Nucleus accumbens (tissue), 56 donors: ENCODE results near the gene TEAD1.
"Not testable (repeated sequence)": the region's sequence is repeated elsewhere in the genome, so short reads cannot be mapped to it uniquely, and the experiment has no call there.

ENCODE experiments used
- DNase-seq, 56 donors: peaks; one replicate each; lab custom pipeline; 2025; lab: John Stamatoyannopoulos, UW

TEAD1 gene

DNA sequence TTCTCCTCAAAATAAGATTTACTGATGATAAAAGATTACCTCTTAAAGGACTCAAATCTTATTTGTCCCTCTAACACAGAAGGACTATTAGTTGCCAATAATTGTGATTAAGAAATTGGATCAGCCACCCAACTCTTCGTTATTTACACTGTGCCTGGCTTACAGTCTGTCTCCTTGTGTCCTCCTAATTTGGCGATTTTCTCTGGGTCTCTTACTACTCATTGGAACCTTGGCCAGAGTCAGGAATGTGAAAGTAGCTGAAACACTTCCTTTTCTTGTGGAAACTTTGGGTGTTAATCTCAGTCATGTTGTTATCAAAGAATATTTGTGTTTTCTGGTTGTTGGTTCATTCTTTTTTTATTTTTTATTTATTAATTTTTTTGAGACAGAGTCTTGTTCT, 83.2 kb downstream of the TEAD1 start:
- no peak for DNase-seq

- not testable (repeated sequence) for DNase-seq
Measured at GRCh38 chr11:12758117-12758516, 83.9 kb downstream of the TEAD1 start.

DNA sequence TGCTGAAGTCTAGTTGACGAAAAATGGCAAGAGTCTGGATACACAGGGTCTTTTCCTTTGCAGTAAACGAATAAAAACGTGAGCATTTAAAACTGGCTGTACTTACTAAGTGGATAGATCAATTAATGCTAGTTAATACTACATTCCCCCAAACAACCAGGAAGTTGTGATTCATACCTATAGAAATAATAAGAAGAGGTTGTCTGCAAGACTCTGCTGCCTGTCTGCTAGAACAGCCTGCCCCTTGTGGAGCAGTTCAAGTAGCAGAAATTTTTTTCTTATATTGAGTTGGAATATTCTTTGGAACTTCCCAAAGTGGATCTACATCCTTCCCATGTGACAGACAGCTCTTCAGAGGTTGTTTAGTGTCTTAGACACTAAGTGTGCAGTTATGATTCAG, 86.8 kb downstream of the TEAD1 start:
- DNase-seq, result no peak

DNA sequence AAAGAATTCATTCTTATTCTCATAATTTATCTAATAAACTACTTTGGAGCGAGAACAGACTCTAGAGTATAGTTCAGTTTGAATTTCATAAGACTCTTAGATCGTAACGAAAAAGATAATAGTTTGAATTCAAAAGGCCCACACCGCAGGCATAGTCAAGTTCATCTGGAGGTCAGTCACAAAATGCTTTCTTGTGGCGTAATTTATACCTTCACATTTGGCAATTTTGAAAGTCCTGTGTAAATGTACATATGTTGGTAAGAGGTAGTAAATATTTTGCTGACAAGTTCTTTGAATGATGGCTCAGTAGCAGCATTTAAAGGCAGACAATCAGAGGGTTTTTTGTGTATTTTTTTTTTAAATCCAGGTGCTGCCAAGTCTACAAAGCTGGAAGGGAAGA, 88.1 kb downstream of the TEAD1 start:
- no peak for DNase-seq

DNA sequence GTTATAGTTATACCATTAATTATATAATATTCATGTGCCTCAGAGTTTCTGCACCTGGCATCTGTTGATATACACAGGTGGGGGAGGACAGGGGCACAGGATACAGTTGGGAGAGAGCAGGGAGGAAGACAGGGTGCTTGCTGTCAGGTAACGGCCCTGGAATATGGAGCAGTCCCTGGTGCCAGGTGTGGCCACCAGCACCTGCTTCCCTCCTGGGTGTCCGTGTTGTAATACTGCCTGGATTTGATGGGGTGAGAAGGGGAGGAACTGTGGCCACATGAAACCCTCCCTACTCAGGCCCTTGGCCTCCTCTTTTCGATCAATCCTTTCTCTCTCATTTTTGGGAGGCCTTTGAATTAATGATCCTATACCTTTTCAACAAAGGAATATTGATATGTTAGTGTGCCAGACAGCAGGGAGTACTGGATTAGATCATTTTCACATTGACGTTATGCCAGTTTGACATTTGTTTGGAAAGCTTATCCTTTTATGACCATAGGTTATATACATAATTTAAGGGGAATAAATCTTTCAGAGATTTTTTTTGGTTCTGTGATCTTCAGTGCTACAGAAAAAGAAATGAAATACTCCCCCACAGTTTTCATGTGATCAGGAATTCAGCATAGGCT, 88.6 kb downstream of the TEAD1 start:
- DNase-seq, result no peak

DNA sequence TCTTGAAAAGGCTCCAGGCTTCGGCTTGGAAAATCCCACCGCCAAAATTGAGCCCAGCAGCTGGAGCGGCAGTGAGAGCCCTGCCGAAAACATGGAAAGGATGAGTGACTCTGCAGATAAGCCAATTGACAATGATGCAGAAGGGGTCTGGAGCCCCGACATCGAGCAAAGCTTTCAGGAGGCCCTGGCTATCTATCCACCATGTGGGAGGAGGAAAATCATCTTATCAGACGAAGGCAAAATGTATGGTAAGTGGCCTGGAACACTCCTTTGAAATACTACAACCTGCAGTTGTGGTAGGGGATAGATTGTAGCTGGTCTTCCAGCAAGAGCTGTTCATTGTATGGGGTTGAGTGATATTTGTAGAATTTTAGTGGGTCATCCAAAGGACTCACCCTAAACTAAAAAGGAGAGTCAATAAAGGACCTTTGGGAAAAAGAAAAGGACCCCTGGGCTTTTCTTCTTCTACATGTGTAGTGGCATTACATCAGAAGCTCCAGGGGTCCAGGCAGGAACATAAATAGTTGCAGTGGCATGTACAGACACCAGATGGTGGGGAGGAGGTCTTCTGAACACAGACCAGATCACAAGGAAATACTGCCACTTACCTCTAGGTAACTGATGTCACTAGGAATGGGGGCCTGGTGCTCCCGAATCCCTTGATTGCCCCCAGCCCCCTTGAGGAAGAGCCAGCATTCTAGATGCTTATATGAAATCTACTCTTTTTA, 90.1 kb downstream of the TEAD1 start:
- no peak for DNase-seq

DNA sequence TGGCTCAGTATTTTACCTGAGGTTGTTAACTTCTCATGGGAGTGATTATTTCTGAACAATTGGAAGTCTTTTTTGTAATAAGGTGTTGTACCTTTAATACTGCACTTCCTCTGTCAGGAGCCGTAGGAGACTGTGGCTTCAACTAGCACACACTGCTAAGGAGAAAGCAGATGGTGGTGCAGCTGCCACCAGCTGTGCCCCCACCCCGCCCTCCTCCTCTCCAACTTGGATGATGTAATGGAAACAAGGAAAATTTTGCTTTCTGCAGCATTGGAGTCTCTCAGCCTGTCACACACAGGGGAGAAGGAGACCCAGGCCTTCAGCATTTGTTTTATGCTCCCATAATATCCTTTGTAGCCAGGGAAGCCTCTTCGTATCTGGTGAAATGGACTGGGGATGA, 91.2 kb downstream of the TEAD1 start:
- peak in 6 of 56 donors; percentile 3 to 37 (median 16) for DNase-seq

DNA sequence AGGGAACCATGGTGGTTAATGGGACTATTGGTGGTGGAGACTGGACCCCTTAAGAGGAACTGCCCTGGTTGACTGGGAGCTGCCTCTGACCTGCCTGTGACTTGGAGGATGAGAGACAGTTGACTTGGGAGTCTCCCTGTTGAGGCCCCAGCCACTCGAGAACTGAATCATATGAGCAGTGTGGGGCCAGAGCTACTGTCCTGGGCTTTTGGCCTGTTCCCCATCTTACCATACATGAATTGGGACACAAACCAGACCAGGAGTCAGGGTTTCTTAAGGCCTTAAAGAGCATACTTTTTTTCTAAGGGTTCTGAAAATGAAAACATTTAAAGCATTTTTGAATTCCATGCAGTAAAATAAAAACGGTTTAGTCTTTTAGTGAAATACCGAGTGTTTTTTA, 92.8 kb downstream of the TEAD1 start:
- DNase-seq, result no peak

GRCh38 chr11:12767577-12767976, 93.4 kb downstream of the TEAD1 start:
- no peak for DNase-seq

- no peak for DNase-seq
Measured at GRCh38 chr11:12768726-12769673, 94.8 kb downstream of the TEAD1 start.

- DNase-seq, result no peak
Measured at GRCh38 chr11:12769834-12770345, 95.7 kb downstream of the TEAD1 start.

- no peak for DNase-seq
Measured at GRCh38 chr11:12770435-12770834, 96.2 kb downstream of the TEAD1 start.

- DNase-seq, result no peak
Measured at GRCh38 chr11:12770966-12771597, 96.9 kb downstream of the TEAD1 start.

DNA sequence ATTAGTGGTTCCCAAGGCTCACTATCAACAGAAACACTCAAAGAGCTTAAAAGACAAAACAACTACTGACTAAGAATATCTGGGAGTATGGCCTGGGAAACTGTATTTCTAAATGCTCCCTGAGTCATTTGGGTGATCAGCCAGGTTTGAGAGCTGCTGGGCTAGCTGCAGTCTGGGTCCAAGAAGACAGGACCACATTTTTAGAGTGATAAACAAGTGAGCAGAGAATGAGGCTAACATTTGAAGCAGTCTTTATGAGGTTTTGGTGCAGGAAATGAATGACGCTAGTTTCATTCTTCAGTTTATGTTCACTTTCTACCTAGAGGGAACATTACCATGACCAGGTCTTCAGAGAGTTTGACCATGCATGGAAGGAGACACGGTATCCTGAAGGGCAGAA, 97.7 kb downstream of the TEAD1 start:
- DNase-seq, result no peak

GRCh38 chr11:12772324-12772723, 98.1 kb downstream of the TEAD1 start:
- DNase-seq, result no peak

GRCh38 chr11:12773591-12773990, 99.4 kb downstream of the TEAD1 start:
- no peak for DNase-seq

- no peak for DNase-seq
Measured at GRCh38 chr11:12775955-12776354, 101.7 kb downstream of the TEAD1 start.

DNA sequence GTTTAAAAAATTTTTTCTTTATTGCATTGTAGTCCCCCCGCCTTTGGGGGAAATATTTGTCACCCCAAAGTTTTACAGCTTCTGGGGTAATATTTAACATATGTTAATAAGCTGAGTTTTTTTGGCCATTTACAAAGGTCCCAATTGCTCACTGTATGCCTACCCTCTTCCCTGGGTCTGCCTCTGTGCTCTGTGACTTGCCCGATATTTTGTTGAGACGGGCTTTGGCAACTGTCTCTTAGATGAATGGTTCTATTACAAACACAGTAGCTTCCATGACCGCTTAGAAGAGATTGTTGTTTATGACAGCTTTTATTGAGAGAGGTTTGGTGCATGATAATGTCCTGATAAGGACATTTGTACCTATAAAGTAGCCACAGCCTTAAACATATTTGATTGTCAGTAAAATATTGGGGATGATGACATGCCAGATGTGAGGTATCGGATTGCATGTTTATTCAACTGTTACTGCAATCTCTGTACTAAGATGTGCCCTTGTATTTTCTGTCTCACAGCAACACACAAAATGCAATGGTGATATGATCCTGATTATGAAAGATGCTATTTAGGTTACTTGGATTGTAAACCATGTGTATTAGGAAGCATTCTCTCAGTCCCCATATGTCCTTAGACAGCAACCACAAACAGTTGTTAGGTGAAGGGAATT, 103.1 kb downstream of the TEAD1 start:
- DNase-seq, result no peak

GRCh38 chr11:12778240-12778905, 104.2 kb downstream of the TEAD1 start:
- DNase-seq, result no peak
